Thymus (tissue), 11 donors: ENCODE data around the gene WNT6. TPM values are rescaled to one million over a fixed set of nuclear protein-coding genes. Genes with fewer than 3 reads are reported as not detected.

Experiments used
- DNase-seq, 9 donors: peaks; one replicate each; pipeline ENCODE4 v3.0.0-alpha.2; 2013; ENCODE audit warnings: low spot score in 9 of 9, low read depth in 6 of 9, missing footprints in 1 of 9
- H3K27ac ChIP-seq, 2 donors: one replicate each; pipeline ENCODE4 v1.5.1; 2013; ENCODE audit warnings: control low read depth in 1 of 2, low read depth in 1 of 2, low read length in 1 of 2, mild to moderate bottlenecking in 1 of 2, moderate library complexity in 1 of 2
- H3K27me3 ChIP-seq, 2 donors: one replicate each; pipeline ENCODE4 v1.5.1; 2013; ENCODE audit warnings: low read length in 1 of 2; ENCODE audit not compliant: control insufficient read depth in 2 of 2, insufficient read depth in 1 of 2
- H3K36me3 ChIP-seq, 2 donors: one replicate each; pipeline ENCODE4 v1.5.1; 2013; ENCODE audit warnings: low read length in 1 of 2, mild to moderate bottlenecking in 1 of 2, moderate library complexity in 1 of 2; ENCODE audit not compliant: control insufficient read depth in 2 of 2, insufficient read depth in 2 of 2
- H3K4me1 ChIP-seq, 2 donors: one replicate each; pipeline ENCODE4 v1.5.1; 2013; ENCODE audit warnings: low read length in 2 of 2; ENCODE audit not compliant: control insufficient read depth in 2 of 2, insufficient read depth in 2 of 2
- H3K4me3 ChIP-seq, 2 donors: one replicate each; pipeline ENCODE4 v1.5.1; 2013; ENCODE audit warnings: low read length in 2 of 2, control low read depth in 1 of 2, mild to moderate bottlenecking in 1 of 2
- H3K9me3 ChIP-seq, 2 donors: one replicate each; pipeline ENCODE4 v1.5.1; 2013; ENCODE audit warnings: low read length in 1 of 2, mild to moderate bottlenecking in 1 of 2; ENCODE audit not compliant: control insufficient read depth in 2 of 2, insufficient read depth in 1 of 2
- WGBS: extraction: QIAGEN DNeasy Blood & Tissue Kit; methylation state at CpG from one replicate; pipeline ENCODE4 v1.1.7; 2013; 5-methylcytosine and 5-hydroxymethylcytosine counted together
- polyA plus RNA-seq: library from polyadenylated mRNA; stranded (reverse); fragments of 200-250 nt; gene quantifications from one replicate; pipeline ENCODE4 v1.2.3, GENCODE V29; 2013
- total RNA-seq: library from RNA; stranded (reverse); fragments of 120-200 nt; gene quantifications from one replicate; pipeline ENCODE4 v1.2.4, GENCODE V29; 2013
- donor health status: healthy.

WNT6 gene
- total and polyA plus RNA-seq, 2 donors, result 0.14 to 0.34 TPM

DNA sequence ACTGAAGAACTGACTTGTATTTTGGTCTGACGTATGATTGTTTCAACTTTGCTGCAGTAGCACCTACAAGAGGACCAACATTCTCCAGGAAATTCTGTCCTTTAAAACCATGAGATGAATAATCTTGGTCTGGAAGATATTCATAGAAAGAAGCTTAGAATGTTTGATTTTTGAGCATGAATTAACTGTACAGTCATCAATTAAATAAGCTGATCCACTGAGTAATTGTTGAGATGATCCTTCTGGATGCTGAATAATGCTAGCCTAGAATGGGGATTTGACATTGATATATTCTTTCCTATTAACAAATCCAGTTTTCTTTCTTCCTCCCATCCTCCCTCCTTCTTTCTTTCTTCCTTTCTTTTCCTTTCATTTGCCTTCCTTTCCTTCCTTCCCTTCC lies 60.9 kb downstream of the WNT6 start:
- Histone ChIP-seq H3K9me3 (peaks cover 0 to 5% of the 10 kb centered on the region in 2 donors), H3K27ac (no peak overlapping the region), H3K27me3 (peaks cover 0 to 3% of the 10 kb centered on the region in 2 donors), H3K36me3 (no peaks in the 10 kb centered on the region), H3K4me3 (no peak overlapping the region), H3K4me1 (no peaks in the 10 kb centered on the region)
- no peak for DNase-seq
- WGBS, result 93% methylated on average over 1 of the region's 1 CpG

Other genes starting within 250 kb of the WNT6 start
- 5.1 TPM for gene ZNF142, start 200.2 kb upstream of the WNT6 start, total RNA-seq
- gene ZNF142, start 200.2 kb upstream of the WNT6 start, polyA plus RNA-seq, result 6.7 TPM
- 24.4 TPM for gene BCS1L, start 200.1 kb upstream of the WNT6 start, total RNA-seq
- gene BCS1L, start 200.1 kb upstream of the WNT6 start, polyA plus RNA-seq, result 34.5 TPM
- gene RNF25, start 187.8 kb upstream of the WNT6 start, total RNA-seq, result 35.6 TPM
- 33.7 TPM for gene RNF25, start 187.8 kb upstream of the WNT6 start, polyA plus RNA-seq
- 6.0 TPM for gene STK36, start 187.7 kb upstream of the WNT6 start, total RNA-seq
- 19.1 TPM for gene STK36, start 187.7 kb upstream of the WNT6 start, polyA plus RNA-seq
- 8.8 TPM for gene TTLL4, start 149.0 kb upstream of the WNT6 start, total RNA-seq
- 9.4 TPM for gene TTLL4, start 149.0 kb upstream of the WNT6 start, polyA plus RNA-seq
- 21.9 TPM for gene CYP27A1, start 77.7 kb upstream of the WNT6 start, total RNA-seq
- 24.7 TPM for gene CYP27A1, start 77.7 kb upstream of the WNT6 start, polyA plus RNA-seq
- gene PRKAG3, start 28.0 kb upstream of the WNT6 start, total RNA-seq, result not detected
- gene PRKAG3, start 28.0 kb upstream of the WNT6 start, polyA plus RNA-seq, result 0.07 TPM
- 1.1 TPM for gene WNT10A, start 21.0 kb downstream of the WNT6 start, total RNA-seq
- 1.5 TPM for gene WNT10A, start 21.0 kb downstream of the WNT6 start, polyA plus RNA-seq
- gene CDK5R2, start 99.9 kb downstream of the WNT6 start, total RNA-seq, result not detected
- 0.16 TPM for gene CDK5R2, start 99.9 kb downstream of the WNT6 start, polyA plus RNA-seq
- gene FEV, start 125.4 kb downstream of the WNT6 start, total RNA-seq, result not detected
- 0.02 TPM for gene FEV, start 125.4 kb downstream of the WNT6 start, polyA plus RNA-seq
- gene CRYBA2, start 133.6 kb downstream of the WNT6 start, total RNA-seq, result 0.14 TPM
- 0.55 TPM for gene CRYBA2, start 133.6 kb downstream of the WNT6 start, polyA plus RNA-seq
- 0.05 TPM for gene CFAP65, start 181.7 kb downstream of the WNT6 start, total RNA-seq
- gene CFAP65, start 181.7 kb downstream of the WNT6 start, polyA plus RNA-seq, result 0.27 TPM
- 0.05 TPM for gene IHH, start 201.1 kb downstream of the WNT6 start, total RNA-seq
- gene IHH, start 201.1 kb downstream of the WNT6 start, polyA plus RNA-seq, result 0.18 TPM